K562 (cell line): Measurements from ENCODE around the gene NAA40. TPM values are rescaled to one million over a fixed set of nuclear protein-coding genes. Genes with fewer than 3 reads are reported as not detected.

ENCODE experiments used
- ATAC-seq: fragments of 200-7000 bp; cut with Tn5 transposase; 3 replicates; pipeline ENCODE4 v1.9.1; 2020; ENCODE audit warnings: moderate library complexity
- BruUV-seq: library from RNA; stranded (reverse); fragments of 400-500 nt; replicated peaks from 2 replicates; lab custom pipeline; 2021; lab: Mats Ljungman, UMichigan
- CTCF ChIA-PET: fragments of 300-600 bp; formaldehyde crosslinking; extraction: SDS; loops from one replicate; lab custom pipeline; 2021; ENCODE audit warnings: low intra/inter-chr PET ratio; lab: Yijun Ruan, JAX
- POLR2A ChIA-PET: fragments of 300-600, 350-650 bp; sonication (Branson Sonifier 250); formaldehyde crosslinking; extraction: SDS; loops from one replicate; lab custom pipeline; 2021; ENCODE audit warnings: antibody characterized with exemption, inconsistent platforms; lab: Yijun Ruan, JAX
- DNase-seq, 4 experiments: peaks; one replicate each; pipeline versions ENCODE4 v3.0.0 to v3.0.0-alpha.2; 2011 to 2018; ENCODE audit warnings: low spot score in 3 of 4, mixed read lengths in 3 of 4; ENCODE audit errors: extremely low read depth in 1 of 4
- FAIRE-seq: peaks from 2 replicates; lab custom pipeline; 2011; peaks lifted over from hg19 to GRCh38; lab: Jason Lieb, UNC
- H2AFZ ChIP-seq: 2 replicates; pipeline ENCODE4 v1.6.0; 2011; ENCODE audit warnings: low read depth, low read length, control low read depth, inconsistent platforms
- H3K27ac ChIP-seq: fragments of 200-600 bp; 3 replicates; pipeline ENCODE4 v1.8.0; 2011; ENCODE audit warnings: low read depth, mild to moderate bottlenecking, control low read depth, inconsistent platforms, low read length, moderate library complexity, mixed read lengths; ENCODE audit errors: extremely low read depth
- H3K27me3 ChIP-seq, 2 experiments: fragments of 300-600 bp in 1 of 2; 2 replicates in 1 of 2; 3 replicates in 1 of 2; pipeline versions ENCODE4 v1.6.0 to v1.8.0; 2011; ENCODE audit warnings: inconsistent platforms in 2 of 2, low read length in 2 of 2, mild to moderate bottlenecking in 1 of 2, mixed read lengths in 1 of 2, moderate library complexity in 1 of 2; ENCODE audit not compliant: control insufficient read depth in 2 of 2, insufficient read depth in 2 of 2
- H3K36me3 ChIP-seq: fragments of 300-600 bp; 3 replicates; pipeline ENCODE4 v1.8.0; 2011; ENCODE audit warnings: mild to moderate bottlenecking, low read length, inconsistent platforms; ENCODE audit not compliant: control insufficient read depth, insufficient read depth
- H3K4me1 ChIP-seq, 2 experiments: fragments of 200-600 bp in 1 of 2; replicated peaks in 1 of 2; 2 replicates in 1 of 2; 3 replicates in 1 of 2; pipeline versions ENCODE4 v1.5.1 to v1.8.0; 2011; ENCODE audit warnings: inconsistent platforms in 2 of 2, low read length in 2 of 2, mild to moderate bottlenecking in 1 of 2, mixed read lengths in 1 of 2, moderate library complexity in 1 of 2; ENCODE audit not compliant: control insufficient read depth in 2 of 2, insufficient read depth in 2 of 2
- H3K4me2 ChIP-seq: 2 replicates; pipeline ENCODE4 v1.6.1; 2011; ENCODE audit warnings: low read length, control low read depth, inconsistent platforms, mixed read lengths; ENCODE audit not compliant: insufficient read depth
- H3K4me3 ChIP-seq: fragments of 200-600 bp; sonication (generic), shearing (Covaris generic); 2 replicates; pipeline ENCODE4 v1.5.1; 2016; ENCODE audit warnings: control low read depth, inconsistent platforms
- H3K79me2 ChIP-seq: fragments of 200-600 bp; 3 replicates; pipeline ENCODE4 v1.8.0; 2011; ENCODE audit warnings: low read length, inconsistent platforms; ENCODE audit not compliant: control insufficient read depth, insufficient read depth
- H3K9ac ChIP-seq, 2 experiments: 2 replicates each; pipeline versions ENCODE4 v1.6.0 to v1.6.1; 2011; ENCODE audit warnings: low read depth in 2 of 2, low read length in 2 of 2, control low read depth in 1 of 2, inconsistent platforms in 1 of 2, mild to moderate bottlenecking in 1 of 2, mixed read lengths in 1 of 2; ENCODE audit not compliant: insufficient read depth in 1 of 2
- H3K9me1 ChIP-seq: one replicate; pipeline ENCODE4 v1.6.0; 2011; ENCODE audit warnings: inconsistent platforms, mild to moderate bottlenecking, low read length, moderate library complexity; ENCODE audit not compliant: control insufficient read depth, insufficient read depth
- H3K9me3 ChIP-seq: replicated peaks from 2 replicates; pipeline ENCODE4 v1.5.1; 2011; ENCODE audit warnings: low read depth, low read length, inconsistent platforms; ENCODE audit not compliant: control insufficient read depth, insufficient read depth
- H4K20me1 ChIP-seq: replicated peaks from 2 replicates; pipeline ENCODE4 v1.6.1; 2011; ENCODE audit warnings: low read length, inconsistent platforms, mixed read lengths; ENCODE audit not compliant: control insufficient read depth, insufficient read depth
- MIER1 ChIP-seq: fragments of 450-650 bp; IDR thresholded peaks from 2 replicates; pipeline ENCODE4 v1.6.1; 2016; ENCODE audit warnings: antibody characterized with exemption, mild to moderate bottlenecking, low read depth
- POLR3G ChIP-seq: IDR thresholded peaks from 2 replicates; pipeline ENCODE4 v1.6.1; 2011; ENCODE audit not compliant: insufficient read length, insufficient replicate concordance; ENCODE audit errors: extremely low read depth
- RBFOX2 ChIP-seq: fragments of 200-400 bp; formaldehyde crosslinking; IDR thresholded peaks from 2 replicates; pipeline ENCODE4 v1.6.1; 2017; ENCODE audit warnings: low read depth, mild to moderate bottlenecking, low read length, moderate library complexity
- WGBS: fragments of 100-300 bp; shearing (Covaris generic); methylation state at CpG from one replicate; pipeline ENCODE4 v1.1.6; 2016; ENCODE audit warnings: low coverage, mixed read lengths; ENCODE audit not compliant: insufficient coverage; ENCODE audit errors: missing lambda C conversion rate; 5-methylcytosine and 5-hydroxymethylcytosine counted together
- in situ Hi-C: fragments of 300-500 bp; cut with MboI; formaldehyde crosslinking; loops from 4 replicates; pipeline ENCODE4 v1.15.0; 2018; ENCODE audit warnings: inconsistent platforms, mixed read lengths
- intact Hi-C: fragments of 100-400 bp; cut with micrococcal nuclease; formaldehyde crosslinking; loops from 2 replicates; pipeline ENCODE4 v1.14.2; 2022
- polyA plus RNA-seq, 8 experiments: library from polyadenylated mRNA; depleted of rRNA in 4 of 8; stranded (reverse) in 5 of 8; unstranded in 3 of 8; fragments of >200 nt; fragmentation: Nextera tagmentation in 2 of 8; fragmentation: Illumina TruSeq in 1 of 8; extraction: Ambion mirVana in 2 of 8; extraction: Trizol in 1 of 8; gene quantifications; 2 replicates each; pipeline versions ENCODE4 v1.2.1 to v1.2.3, GENCODE V29; 2011 to 2014; ENCODE audit warnings: inconsistent platforms in 1 of 8, missing spikeins in 1 of 8
- total RNA-seq, 7 experiments: library from RNA; depleted of rRNA in 6 of 7; stranded (reverse); fragments of >200 nt in 6 of 7; fragmentation: Illumina TruSeq in 2 of 7; extraction: Trizol in 2 of 7; gene quantifications; 2 replicates each; pipeline versions ENCODE4 v1.2.1 to v1.2.3, GENCODE V29; 2011 to 2021; ENCODE audit warnings: low replicate concordance in 1 of 7
- TF ChIP-seq, protein P1 (sequence below): sonication (generic); formaldehyde crosslinking; IDR thresholded peaks from 2 replicates; pipeline ENCODE4 v1.8.1; 2022; ENCODE audit warnings: missing genetic modification reagents

NAA40 gene
- total and polyA plus RNA-seq, 9 of the 15 experiments (the other 6 are each of a cell fraction or from before 2014, with no cell fraction given) = 6.2 to 39.0 (median 23.1) TPM

DNA sequence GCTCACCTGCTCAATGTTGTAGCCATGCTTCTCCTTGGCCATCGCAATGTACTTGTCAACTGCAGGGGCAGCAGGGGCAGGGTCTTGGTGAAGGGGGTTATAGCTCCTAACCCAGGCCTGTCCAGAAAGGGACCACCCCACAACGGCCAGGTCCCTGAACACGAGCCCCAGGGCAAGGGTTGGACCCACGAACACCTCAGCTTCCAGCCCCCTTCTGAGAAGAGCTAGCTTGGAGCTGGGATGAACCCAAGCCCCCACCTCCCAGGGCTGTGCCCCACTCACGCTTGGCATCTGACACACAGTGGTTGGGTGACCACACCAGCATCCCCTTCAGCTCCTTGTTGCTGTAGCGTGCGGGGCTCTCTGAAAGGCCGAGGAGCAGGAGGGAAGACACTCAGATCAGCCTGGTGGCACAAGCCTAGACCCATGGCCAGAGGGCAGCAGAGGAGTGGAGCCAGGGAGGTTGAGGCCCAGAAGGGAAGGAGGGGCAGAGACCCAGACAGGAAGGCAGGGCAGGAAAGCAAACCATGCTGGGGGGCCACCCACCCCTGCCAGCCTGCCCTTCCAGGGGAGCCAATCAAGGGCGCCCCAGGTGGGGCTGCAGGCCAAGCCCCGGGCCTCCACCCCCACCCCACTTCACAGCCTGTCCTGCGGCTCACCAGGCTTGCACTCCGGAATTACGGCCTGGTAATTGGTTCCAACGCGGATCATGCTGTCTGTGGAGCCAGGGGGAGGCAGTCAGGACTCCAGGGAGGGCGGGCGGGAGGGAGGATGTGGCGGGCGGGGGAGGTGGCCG lies 23.7 kb upstream of the NAA40 start:
- peak in 1 of 4 experiments; percentile 40 for DNase-seq
- CTCF ChIA-PET = no interaction called here
- no peak overlapping the region for H3K27ac ChIP-seq
- no TSS peak for BruUV-seq
- peak overlapping the region in 1 of 2 experiments; percentile 61; a peak in 1 of 4 replicates for H3K9ac ChIP-seq
- H2AFZ ChIP-seq = no peak overlapping the region
- ATAC-seq = no peak
- H3K9me1 ChIP-seq = no peaks in the 10 kb centered on the region
- no peaks in the 10 kb centered on the region for H3K79me2 ChIP-seq
- FAIRE-seq = no peak
- TF ChIP-seq, protein P1, sequence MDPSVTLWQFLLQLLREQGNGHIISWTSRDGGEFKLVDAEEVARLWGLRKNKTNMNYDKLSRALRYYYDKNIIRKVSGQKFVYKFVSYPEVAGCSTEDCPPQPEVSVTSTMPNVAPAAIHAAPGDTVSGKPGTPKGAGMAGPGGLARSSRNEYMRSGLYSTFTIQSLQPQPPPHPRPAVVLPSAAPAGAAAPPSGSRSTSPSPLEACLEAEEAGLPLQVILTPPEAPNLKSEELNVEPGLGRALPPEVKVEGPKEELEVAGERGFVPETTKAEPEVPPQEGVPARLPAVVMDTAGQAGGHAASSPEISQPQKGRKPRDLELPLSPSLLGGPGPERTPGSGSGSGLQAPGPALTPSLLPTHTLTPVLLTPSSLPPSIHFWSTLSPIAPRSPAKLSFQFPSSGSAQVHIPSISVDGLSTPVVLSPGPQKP (CRISPR knock-in tag) = no peak
- TF ChIP-seq RBFOX2 (peak; percentile 31), POLR3G (no peak), MIER1 (no peak)
- H3K27me3 ChIP-seq = no peaks in the 10 kb centered on the region
- intact Hi-C loops (loop anchor here (5.0 kb wide), 1 partner anchor 148 kb away; the partner anchor contains the start of gene ZFTA), in situ Hi-C loops (no loop called here)
- H3K9me3 ChIP-seq = no peaks in the 10 kb centered on the region
- H4K20me1 ChIP-seq = no peaks in the 10 kb centered on the region
- POLR2A ChIA-PET = interaction anchor here (0.5 to 1.3 kb wide), 5 partner anchors 9 to 161 kb away, joined by 3 to 4 read pairs (median 4); no protein-coding TSS in a partner anchor
- 61% methylated on average over 15 of the region's 20 CpGs for WGBS
- peaks cover 4% of the 10 kb centered on the region; the same call in 1 of the 3 replicates for H3K36me3 ChIP-seq
- peaks cover 32 to 58% of the 10 kb centered on the region in 2 experiments for H3K4me1 ChIP-seq
- no peak overlapping the region for H3K4me2 ChIP-seq
- H3K4me3 ChIP-seq = no peak overlapping the region
